GM21367 (cell line): ENCODE data around the gene CYP2D6.
"Not testable (repeated sequence)": the region's sequence is repeated elsewhere in the genome, so short reads cannot be mapped to it uniquely, and the experiment has no call there.

Experiments
- ATAC-seq: cut with Tn5 transposase; IDR thresholded peaks from one replicate; pipeline ENCODE4 v1.9.1; 2021; ENCODE audit not compliant: unreplicated experiment

The CYP2D6 gene

GRCh38 chr22:42130639-42131431 is at the start of gene CYP2D6:
Gene CYP2D6 (minus strand): TSS chr22:42130810. CDS start chr22:42130791, 19 bp downstream.
- ATAC-seq = not testable (repeated sequence)

GRCh38 chr22:42179616-42180015 is 49.0 kb upstream of the CYP2D6 start:
- no peak for ATAC-seq

DNA sequence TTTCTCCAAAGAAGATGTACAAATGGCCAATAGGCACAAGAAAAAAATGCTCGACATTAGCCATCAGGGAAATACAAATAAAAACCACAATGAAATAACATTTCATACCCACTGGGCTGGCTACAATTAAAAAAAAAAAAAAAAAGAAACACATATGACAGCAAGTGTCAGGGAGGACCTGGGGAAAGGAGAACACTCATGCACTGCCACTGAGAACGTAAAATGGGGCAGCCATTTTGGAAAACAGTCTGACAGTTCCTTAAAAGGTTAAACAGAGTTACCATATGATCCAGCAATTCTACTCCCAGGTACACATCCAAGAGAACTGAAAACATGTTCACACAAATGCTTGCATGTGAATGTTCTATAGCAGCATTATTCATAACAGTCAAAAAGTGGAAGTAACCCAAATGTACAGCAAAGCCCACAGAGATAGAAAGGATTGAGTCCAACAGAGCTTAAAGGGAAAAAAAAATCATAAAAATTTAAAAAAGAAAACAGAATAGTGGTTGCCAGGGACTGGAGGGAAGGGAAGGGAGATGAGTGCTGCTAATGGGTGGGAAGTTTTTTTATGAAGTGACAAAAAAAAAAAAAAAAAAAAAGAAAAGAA is 48.4 kb upstream of the CYP2D6 start:
- ATAC-seq = no peak

DNA sequence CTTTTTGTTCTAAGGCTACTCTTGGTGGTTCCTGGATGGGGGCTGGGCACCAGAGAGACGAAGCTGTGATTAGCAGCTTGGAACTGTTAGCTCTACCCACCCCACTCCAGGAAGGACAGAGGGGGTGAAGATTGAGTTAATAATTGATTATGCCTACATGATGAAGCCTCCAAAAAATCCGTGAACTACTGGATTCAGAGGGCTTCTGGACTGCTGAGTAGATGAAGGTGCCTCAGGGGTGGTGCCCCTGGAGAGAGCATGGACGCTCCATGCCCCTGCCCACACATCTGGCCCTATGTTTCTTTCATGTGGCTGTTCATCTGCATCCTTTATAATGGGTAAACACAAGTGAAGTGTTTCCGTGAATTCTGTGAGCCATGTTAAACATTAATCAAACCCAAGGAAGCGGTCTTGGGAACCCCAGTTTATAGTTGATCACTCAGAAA is 47.3 kb upstream of the CYP2D6 start:
- no peak for ATAC-seq

GRCh38 chr22:42176255-42176915 is 45.8 kb upstream of the CYP2D6 start:
- no peak for ATAC-seq

GRCh38 chr22:42174062-42174461 is 43.5 kb upstream of the CYP2D6 start:
- no peak for ATAC-seq

DNA sequence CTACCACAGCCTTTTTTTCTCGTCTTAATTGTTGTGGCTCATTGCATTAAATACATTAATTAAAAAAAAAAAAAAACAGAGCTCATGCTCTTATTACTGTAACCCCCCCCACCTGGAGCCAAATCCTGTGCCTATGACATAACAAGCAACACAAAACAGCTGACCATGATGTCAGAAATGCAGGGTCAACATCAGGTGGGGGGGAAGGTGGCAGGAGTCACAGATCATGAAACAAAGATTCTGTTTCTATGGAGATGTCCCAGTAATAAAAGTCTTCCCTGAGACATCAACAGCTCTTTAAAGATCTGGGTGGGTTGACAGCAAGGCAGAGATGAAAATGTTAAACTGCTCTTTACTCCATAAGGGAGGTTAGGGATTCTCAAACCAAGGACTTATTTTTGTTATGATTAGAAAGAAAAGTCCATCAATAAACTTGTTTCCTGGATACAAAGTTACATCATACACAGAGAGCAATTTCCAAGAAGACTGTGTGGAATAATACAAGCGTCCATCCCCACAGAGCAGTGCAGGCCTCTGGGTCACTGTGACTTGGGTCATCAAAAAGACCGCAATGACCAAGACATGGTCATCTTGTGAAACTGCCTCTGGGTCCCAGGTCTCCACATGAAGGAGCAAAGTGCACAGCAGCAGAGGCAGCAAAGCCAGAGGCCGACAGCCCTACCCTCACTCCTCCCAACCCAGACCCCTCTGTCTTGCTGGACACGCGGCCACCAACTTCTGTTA is 42.7 kb upstream of the CYP2D6 start:
- ATAC-seq = no peak

DNA sequence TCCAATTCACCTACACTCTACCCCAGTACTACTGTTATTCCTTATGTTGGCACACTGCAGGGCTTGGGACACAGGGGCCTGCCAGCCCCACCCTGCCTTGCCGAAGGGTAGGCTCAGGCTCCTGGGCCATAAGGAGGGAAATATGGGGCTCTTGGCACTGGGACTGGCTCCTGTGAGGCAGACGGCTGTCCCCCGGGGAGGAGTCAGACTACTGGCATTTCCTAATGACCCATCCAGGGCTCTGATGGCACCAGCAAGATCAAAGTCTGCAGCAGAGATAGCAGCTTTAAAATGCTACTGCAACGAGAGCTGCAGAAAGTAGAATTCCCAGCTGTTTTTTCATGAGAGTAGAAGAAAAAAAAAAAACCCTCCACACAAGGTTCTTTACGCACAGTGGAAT is 42.2 kb upstream of the CYP2D6 start:
- ATAC-seq = no peak

GRCh38 chr22:42171946-42172719 is 41.5 kb upstream of the CYP2D6 start:
- ATAC-seq = no peak

DNA sequence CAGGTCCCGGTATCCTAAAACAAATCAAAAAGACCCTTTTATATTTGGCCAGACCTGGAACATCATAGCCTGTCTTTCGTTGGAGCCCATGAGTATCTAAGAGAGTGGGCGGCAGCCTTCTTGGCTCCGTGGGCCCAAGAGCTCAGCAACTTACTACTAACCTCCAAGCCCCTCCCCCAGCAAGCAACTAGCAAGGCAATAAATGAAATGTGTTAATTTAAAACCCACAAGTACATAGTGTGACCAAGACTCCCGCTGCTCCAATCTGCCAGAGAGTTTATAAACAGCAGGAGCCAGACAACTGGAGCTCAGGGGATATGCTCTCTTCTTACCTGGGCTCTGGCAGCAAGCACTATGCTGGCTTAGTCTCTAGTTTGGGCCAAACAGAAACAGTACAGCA is 40.8 kb upstream of the CYP2D6 start:
- no peak for ATAC-seq

DNA sequence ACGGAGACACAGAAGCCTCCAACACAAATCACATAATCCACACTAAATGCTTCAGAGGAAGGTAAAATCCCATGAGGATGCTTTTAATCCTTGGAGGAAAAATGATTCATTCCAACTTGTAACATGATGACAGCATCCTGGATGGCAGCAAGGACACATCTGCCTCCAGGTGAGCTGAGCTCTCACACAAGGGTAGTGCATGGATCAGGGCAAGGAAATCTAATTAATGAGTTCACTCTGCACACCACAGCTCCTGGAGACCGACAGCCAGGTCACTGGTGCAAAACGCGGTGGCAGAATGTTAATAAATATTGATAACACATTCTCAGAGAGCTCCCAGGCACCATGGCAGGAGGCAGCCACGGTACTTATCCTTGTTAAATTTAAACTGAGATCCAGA is 40.3 kb upstream of the CYP2D6 start:
- ATAC-seq = no peak

- ATAC-seq = no peak
These were observed 38.5 kb upstream of the CYP2D6 start for GRCh38 chr22:42169055-42169469.

- no peak for ATAC-seq
These were observed 37.9 kb upstream of the CYP2D6 start for GRCh38 chr22:42168476-42168875.

- no peak for ATAC-seq
These were observed 36.5 kb upstream of the CYP2D6 start for GRCh38 chr22:42167066-42167465.

- ATAC-seq = no peak
These were observed 34.3 kb upstream of the CYP2D6 start for GRCh38 chr22:42164901-42165300.

DNA sequence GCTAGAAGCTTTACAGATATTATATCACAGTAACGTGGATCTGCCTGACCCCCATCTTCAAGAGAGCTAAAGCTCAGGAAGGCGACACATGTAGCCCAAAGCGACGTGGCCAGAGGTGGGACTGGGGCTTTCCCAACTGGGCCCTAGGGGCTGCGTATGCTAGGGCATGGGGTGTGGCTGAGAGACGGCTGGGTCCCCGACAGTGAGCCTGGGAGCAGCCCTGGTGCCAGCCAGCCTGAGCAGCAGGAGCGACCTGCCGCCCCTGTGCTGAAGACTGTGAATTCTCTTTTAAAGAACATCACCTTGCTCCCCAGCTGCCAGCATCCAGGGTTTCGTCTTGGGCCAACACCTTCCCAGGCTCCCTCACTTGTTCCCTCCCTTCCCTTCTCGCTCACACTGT is 32.9 kb upstream of the CYP2D6 start:
- ATAC-seq = no peak

DNA sequence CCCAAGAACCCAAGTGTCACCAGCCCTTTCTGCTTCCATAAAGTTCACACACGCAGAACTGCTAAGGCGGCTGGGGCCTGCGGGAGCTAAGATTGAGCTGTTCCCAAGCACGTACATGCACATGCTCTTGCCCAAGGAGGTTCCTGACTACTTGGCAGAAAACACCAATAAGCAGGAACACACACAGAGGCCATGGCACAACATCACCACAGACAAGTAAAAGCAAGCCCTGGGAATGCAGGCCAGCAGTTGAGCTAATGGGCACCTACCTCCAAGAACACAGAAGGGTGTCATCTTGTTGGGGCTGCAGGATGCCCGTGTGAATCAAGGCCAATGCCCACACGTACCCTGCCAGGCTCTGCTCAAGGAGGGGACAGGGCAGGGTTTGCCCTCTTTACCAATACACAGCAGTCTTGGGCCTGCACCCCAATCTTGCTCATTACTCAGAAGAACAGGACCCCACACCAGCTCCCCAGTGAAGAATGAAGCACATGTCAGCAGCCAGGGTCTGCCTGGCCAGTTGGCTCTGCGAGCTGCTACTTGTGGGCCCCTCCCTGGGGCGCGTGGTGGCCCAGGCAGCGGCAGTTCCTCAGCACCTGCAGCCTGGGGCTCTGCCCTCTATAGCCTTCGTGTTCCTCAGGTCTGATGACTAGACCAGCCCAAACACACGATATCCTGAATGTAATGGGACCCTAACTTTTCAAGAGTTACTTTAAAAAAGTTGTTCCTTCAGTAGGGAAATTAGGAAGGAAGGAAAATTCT is 32.3 kb upstream of the CYP2D6 start:
- no peak for ATAC-seq

DNA sequence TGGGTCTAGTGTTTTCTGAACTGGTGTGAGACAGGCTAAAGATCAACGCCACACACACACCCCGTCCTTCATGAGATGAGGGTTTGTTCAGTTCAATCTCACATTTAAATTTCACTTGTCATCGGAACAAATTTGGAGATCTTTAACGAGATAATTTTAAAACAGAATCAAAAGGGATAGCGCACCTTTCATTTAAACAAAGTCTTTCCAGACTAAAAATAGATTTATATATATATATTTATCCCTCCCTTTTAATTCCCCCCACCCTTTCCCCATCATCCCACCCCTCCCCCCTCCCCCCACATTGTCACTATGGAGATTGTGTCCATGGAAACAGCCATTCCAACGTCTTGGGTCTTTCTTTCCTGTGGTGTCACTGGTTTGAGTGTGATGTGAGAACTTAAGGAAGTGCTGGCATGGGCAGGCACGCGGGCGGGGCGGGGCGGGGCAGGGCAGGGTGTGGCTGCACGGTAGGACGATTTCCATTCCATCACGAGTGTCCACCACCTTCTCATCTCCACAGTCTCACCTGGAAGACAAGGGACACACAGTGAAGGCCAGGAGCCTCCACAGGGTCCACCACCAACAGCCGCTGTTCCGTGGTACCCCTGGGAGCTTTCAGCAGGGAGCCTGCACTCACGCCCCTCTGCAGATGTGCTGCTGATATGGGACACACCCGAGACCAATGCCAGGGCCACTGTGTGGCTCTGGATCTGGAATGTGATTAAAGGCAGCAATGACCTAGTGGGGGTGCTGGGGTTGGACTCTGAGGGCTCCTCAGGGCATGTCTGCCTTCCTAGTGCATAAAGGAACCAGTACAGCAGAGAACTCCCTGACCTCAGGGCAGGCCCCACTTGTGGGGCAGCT is 30.5 kb upstream of the CYP2D6 start:
- no peak for ATAC-seq

DNA sequence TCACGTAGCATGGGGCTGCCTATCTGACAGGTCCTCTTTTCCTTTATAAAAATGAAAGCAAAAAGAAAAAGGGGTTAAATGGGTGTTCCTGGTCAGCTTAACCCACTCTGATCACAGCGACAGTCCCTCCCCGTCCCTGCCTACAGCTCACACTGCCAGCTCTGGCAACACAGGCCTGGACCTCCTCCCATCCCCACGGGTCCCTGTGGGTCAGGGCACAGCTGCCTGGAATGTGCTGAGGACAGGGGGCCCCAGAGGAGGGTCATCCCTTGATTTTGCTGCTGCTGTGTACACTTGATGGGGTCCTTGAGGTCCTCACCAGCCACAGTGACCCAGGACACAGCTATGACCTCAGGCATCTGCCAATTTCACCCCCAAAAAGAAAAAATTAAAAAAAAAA is 29.6 kb upstream of the CYP2D6 start:
- no peak for ATAC-seq
